ELF-1 (cell line): Measurements from ENCODE around the gene FAM9C.
"Not testable (repeated sequence)": the region's sequence is repeated elsewhere in the genome, so short reads cannot be mapped to it uniquely, and the experiment has no call there.

Source experiments
- DNase-seq: peaks from one replicate; pipeline ENCODE4 v3.0.0-alpha.2; 2016; ENCODE audit warnings: low read depth, low spot score

The FAM9C gene

GRCh38 chrX:13044441-13044840, at the start of gene FAM9C:
FAM9C (minus strand) TSS chrX:13044620; CDS start chrX:13043789, 831 bp downstream.
- no peak for DNase-seq

- no peak for DNase-seq
Measured at GRCh38 chrX:13093529-13094140, 49.2 kb upstream of the FAM9C start.

- no peak for DNase-seq
Measured at GRCh38 chrX:13092455-13092941, 48.1 kb upstream of the FAM9C start.

GRCh38 chrX:13091111-13091765, 46.8 kb upstream of the FAM9C start:
- no peak for DNase-seq

- peak; percentile 27 for DNase-seq
Measured at GRCh38 chrX:13090339-13091110, 46.1 kb upstream of the FAM9C start.

GRCh38 chrX:13090027-13090338, 45.6 kb upstream of the FAM9C start:
- DNase-seq: no peak

- DNase-seq: no peak
Measured at GRCh38 chrX:13088156-13088487, 43.7 kb upstream of the FAM9C start.

- DNase-seq: no peak
Measured at GRCh38 chrX:13087322-13088155, 43.1 kb upstream of the FAM9C start.

GRCh38 chrX:13086793-13087321, 42.4 kb upstream of the FAM9C start:
- DNase-seq: not testable (repeated sequence)

- no peak for DNase-seq
Measured at GRCh38 chrX:13086076-13086475, 41.7 kb upstream of the FAM9C start.

- DNase-seq: no peak
Measured at GRCh38 chrX:13085526-13085925, 41.1 kb upstream of the FAM9C start.

GRCh38 chrX:13084611-13085010, 40.2 kb upstream of the FAM9C start:
- no peak for DNase-seq

GRCh38 chrX:13083755-13084326, 39.4 kb upstream of the FAM9C start:
- DNase-seq: peak; percentile 21

- no peak for DNase-seq
Measured at GRCh38 chrX:13082206-13083065, 38.0 kb upstream of the FAM9C start.

- DNase-seq: no peak
Measured at GRCh38 chrX:13081395-13082205, 37.2 kb upstream of the FAM9C start.

GRCh38 chrX:13080128-13080795, 35.8 kb upstream of the FAM9C start:
- DNase-seq: no peak

GRCh38 chrX:13078739-13079444, 34.5 kb upstream of the FAM9C start:
- DNase-seq: peak; percentile 67

GRCh38 chrX:13077168-13077567, 32.7 kb upstream of the FAM9C start:
- DNase-seq: no peak
